ENCODE results near the gene IFT88. TPM values are rescaled to one million over a fixed set of nuclear protein-coding genes. Genes with fewer than 3 reads are reported as not detected.

IFT88 gene
- total RNA-seq, 1 experiment from 2014 or later = 11.9 TPM

DNA sequence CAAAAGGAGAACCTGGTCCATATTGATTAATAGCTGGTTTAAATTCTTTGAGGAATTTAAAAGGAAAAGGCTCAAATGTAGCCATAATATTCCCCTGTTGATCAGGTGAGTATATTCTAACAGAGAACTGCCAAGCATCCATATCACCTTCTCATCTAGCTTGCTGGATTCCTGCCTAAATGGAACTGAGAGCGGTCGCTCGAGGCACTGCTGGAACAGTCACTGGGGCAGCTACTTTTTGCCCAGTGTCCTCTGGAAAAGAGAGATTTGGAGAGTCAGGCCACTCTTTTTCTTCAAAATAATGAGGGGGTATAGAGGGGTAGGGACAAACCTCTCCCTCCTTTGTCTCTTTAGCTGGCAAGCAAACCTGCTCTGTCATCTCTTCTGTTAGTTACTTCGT lies 117.1 kb downstream of the IFT88 start:
- TF ChIP-seq EZH2 (IDR thresholded peaks at IDR 0.05; ENCODE audit: low read length, unreplicated experiment) (no peak), EZH2phosphoT487 (IDR thresholded peaks at IDR 0.05; ENCODE audit: borderline replicate concordance, low read length) (no peak)
- TF ChIP-seq, protein P1, sequence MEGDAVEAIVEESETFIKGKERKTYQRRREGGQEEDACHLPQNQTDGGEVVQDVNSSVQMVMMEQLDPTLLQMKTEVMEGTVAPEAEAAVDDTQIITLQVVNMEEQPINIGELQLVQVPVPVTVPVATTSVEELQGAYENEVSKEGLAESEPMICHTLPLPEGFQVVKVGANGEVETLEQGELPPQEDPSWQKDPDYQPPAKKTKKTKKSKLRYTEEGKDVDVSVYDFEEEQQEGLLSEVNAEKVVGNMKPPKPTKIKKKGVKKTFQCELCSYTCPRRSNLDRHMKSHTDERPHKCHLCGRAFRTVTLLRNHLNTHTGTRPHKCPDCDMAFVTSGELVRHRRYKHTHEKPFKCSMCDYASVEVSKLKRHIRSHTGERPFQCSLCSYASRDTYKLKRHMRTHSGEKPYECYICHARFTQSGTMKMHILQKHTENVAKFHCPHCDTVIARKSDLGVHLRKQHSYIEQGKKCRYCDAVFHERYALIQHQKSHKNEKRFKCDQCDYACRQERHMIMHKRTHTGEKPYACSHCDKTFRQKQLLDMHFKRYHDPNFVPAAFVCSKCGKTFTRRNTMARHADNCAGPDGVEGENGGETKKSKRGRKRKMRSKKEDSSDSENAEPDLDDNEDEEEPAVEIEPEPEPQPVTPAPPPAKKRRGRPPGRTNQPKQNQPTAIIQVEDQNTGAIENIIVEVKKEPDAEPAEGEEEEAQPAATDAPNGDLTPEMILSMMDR (conservative IDR thresholded peaks at IDR 0.05; ENCODE audit: low read depth, low read length) = no peak
- Histone ChIP-seq H4K20me1 (ENCODE audit: low read length) (no peaks in the 10 kb centered on the region), H3K9ac (ENCODE audit: low read length) (no peak overlapping the region), H3K27me3 (ENCODE audit: low read length) (no peaks in the 10 kb centered on the region), H3K4me1 (ENCODE audit: insufficient read depth, low read length) (peaks cover 24% of the 10 kb centered on the region), H3K9me2 (replicated peaks; ENCODE audit: low read length) (no peaks in the 10 kb centered on the region), H3K4me2 (ENCODE audit: low read length) (no peak overlapping the region), H3K36me3 (ENCODE audit: low read depth, low read length) (no peaks in the 10 kb centered on the region), H3K4me3 (ENCODE audit: low read length) (no peak overlapping the region), H3K9me3 (ENCODE audit: low read length) (no peaks in the 10 kb centered on the region), H3F3A (ENCODE audit: low read length, unreplicated experiment) (no peaks in the 10 kb centered on the region), H3K79me2 (ENCODE audit: low read length) (no peaks in the 10 kb centered on the region), H2AFZ (ENCODE audit: low read length) (no peak overlapping the region), H3K27ac (ENCODE audit: low read length) (no peak overlapping the region)
- ChIA-PET CTCF (no interaction called here), POLR2A (ENCODE audit: unreplicated experiment) (no interaction called here)
- DNase-seq = no peak
- no peak for ATAC-seq
- BruUV-seq (replicated peaks) = no TSS peak
- intact Hi-C loops (cut with micrococcal nuclease) = no loop called here

DNA sequence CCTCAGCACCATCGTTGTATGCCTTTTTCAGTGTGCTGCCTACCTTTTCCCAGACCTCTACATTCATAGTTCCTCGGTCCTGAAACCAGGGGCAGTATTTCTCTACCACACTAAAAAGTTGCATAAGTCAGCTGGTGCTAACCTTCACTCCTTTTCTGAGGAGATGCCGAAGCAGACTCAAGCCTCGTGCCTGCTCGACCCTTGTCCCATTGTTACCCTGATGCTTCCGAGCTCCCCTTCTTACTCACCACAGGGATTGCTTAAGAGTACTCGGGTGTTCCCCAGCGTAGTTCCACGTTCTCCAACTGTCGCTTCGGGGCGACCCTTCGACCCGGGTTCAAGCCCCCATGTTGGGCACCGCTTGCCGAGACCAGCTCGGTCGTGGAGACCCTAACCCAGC lies 117.6 kb downstream of the IFT88 start:
- peak; percentile 32 for ATAC-seq

GRCh38 chr13:20685092-20685491 lies 118.1 kb downstream of the IFT88 start:
- Histone ChIP-seq H3K4me2 (ENCODE audit: low read length) (peak overlapping the region; percentile 32), H3K4me1 (ENCODE audit: insufficient read depth, low read length) (peaks cover 24% of the 10 kb centered on the region), H3K4me3 (ENCODE audit: low read length) (no peak overlapping the region), H3K36me3 (ENCODE audit: low read depth, low read length) (no peaks in the 10 kb centered on the region), H3F3A (ENCODE audit: low read length, unreplicated experiment) (no peaks in the 10 kb centered on the region), H3K9me2 (replicated peaks; ENCODE audit: low read length) (no peaks in the 10 kb centered on the region), H2AFZ (ENCODE audit: low read length) (no peak overlapping the region), H3K9me3 (ENCODE audit: low read length) (no peaks in the 10 kb centered on the region), H3K27ac (ENCODE audit: low read length) (no peak overlapping the region), H3K79me2 (ENCODE audit: low read length) (no peaks in the 10 kb centered on the region), H3K9ac (ENCODE audit: low read length) (no peak overlapping the region), H3K27me3 (ENCODE audit: low read length) (no peaks in the 10 kb centered on the region), H4K20me1 (ENCODE audit: low read length) (no peaks in the 10 kb centered on the region)
- intact Hi-C loops (cut with micrococcal nuclease) = no loop called here
- POLR2A ChIA-PET (ENCODE audit: unreplicated experiment) = no interaction called here
- DNase-seq = no peak
- TF ChIP-seq EZH2phosphoT487 (IDR thresholded peaks at IDR 0.05; ENCODE audit: borderline replicate concordance, low read length) = no peak
- TF ChIP-seq, protein P1 (conservative IDR thresholded peaks at IDR 0.05; ENCODE audit: low read depth, low read length) = no peak
- no peak for TF ChIP-seq EZH2 (IDR thresholded peaks at IDR 0.05; ENCODE audit: low read length, unreplicated experiment)
- peak; percentile 26; the same call in 1 of the 2 replicates for ATAC-seq
- CTCF ChIA-PET = no interaction called here
- no TSS peak for BruUV-seq (replicated peaks)

More for the DNA sequence above, 117.6 kb downstream of the IFT88 start:
- no peak overlapping the region for H3K9ac ChIP-seq (ENCODE audit: low read length)
- H3K4me2 ChIP-seq (ENCODE audit: low read length) = peak overlapping the region; percentile 32
- no peaks in the 10 kb centered on the region for H3F3A ChIP-seq (ENCODE audit: low read length, unreplicated experiment)
- DNase-seq = peak; percentile 65
- ChIA-PET CTCF (no interaction called here), POLR2A (ENCODE audit: unreplicated experiment) (no interaction called here)
- H3K36me3 ChIP-seq (ENCODE audit: low read depth, low read length) = no peaks in the 10 kb centered on the region
- H3K9me3 ChIP-seq (ENCODE audit: low read length) = no peaks in the 10 kb centered on the region
- no peaks in the 10 kb centered on the region for H3K9me2 ChIP-seq (replicated peaks; ENCODE audit: low read length)
- intact Hi-C loops (cut with micrococcal nuclease) = no loop called here
- no peaks in the 10 kb centered on the region for H3K27me3 ChIP-seq (ENCODE audit: low read length)
- no peak overlapping the region for H3K27ac ChIP-seq (ENCODE audit: low read length)
- TF ChIP-seq EZH2 (IDR thresholded peaks at IDR 0.05; ENCODE audit: low read length, unreplicated experiment) (no peak), EZH2phosphoT487 (IDR thresholded peaks at IDR 0.05; ENCODE audit: borderline replicate concordance, low read length) (no peak)
- TF ChIP-seq, protein P1 (conservative IDR thresholded peaks at IDR 0.05; ENCODE audit: low read depth, low read length) = no peak
- H3K79me2 ChIP-seq (ENCODE audit: low read length) = no peaks in the 10 kb centered on the region
- BruUV-seq (replicated peaks) = no TSS peak
- H3K4me1 ChIP-seq (ENCODE audit: insufficient read depth, low read length) = peaks cover 24% of the 10 kb centered on the region
- H4K20me1 ChIP-seq (ENCODE audit: low read length) = no peaks in the 10 kb centered on the region
- no peak overlapping the region for H2AFZ ChIP-seq (ENCODE audit: low read length)
- H3K4me3 ChIP-seq (ENCODE audit: low read length) = no peak overlapping the region
